ENCODE results near the gene HSD17B2. TPM values are rescaled to one million over a fixed set of nuclear protein-coding genes. Genes with fewer than 3 reads are reported as not detected.

The HSD17B2 gene
- total and polyA plus RNA-seq, 2 of the 4 experiments (the other 2 are of a cell fraction): 0.12 to 0.18 TPM

GRCh38 chr16:82024316-82024715 lies 10.7 kb upstream of the HSD17B2 start:
- no peak overlapping the region for H2BK5ac ChIP-seq (ENCODE audit: low read depth, low read length, poor library complexity, severe bottlenecking)
- no peak overlapping the region for H3K18ac ChIP-seq (ENCODE audit: low read depth, low read length)
- POLR2A ChIA-PET (ENCODE audit: unreplicated experiment): no interaction called here
- no peak overlapping the region for H2AK5ac ChIP-seq (ENCODE audit: low read depth, low read length)
- no peaks in the 10 kb centered on the region for H3K4me1 ChIP-seq (ENCODE audit: control insufficient read depth, insufficient read depth, low read length)
- no peaks in the 10 kb centered on the region for H3K9me3 ChIP-seq (ENCODE audit: control insufficient read depth, insufficient read depth, low read length)
- TF ChIP-seq BHLHE40 (IDR thresholded peaks at IDR 0.05; ENCODE audit: low read depth, low read length) (no peak), USF2 (IDR thresholded peaks at IDR 0.05; ENCODE audit: low read depth, low read length) (no peak), POLR2A (IDR thresholded peaks at IDR 0.05; ENCODE audit: low read depth, low read length) (no peak), RCOR1 (IDR thresholded peaks at IDR 0.05; ENCODE audit: insufficient replicate concordance, low read length) (no peak), CEBPB (IDR thresholded peaks at IDR 0.05; ENCODE audit: low read depth, low read length) (no peak), MXI1 (IDR thresholded peaks at IDR 0.05; ENCODE audit: borderline replicate concordance, low read depth, low read length) (no peak), NFE2L2 (IDR thresholded peaks at IDR 0.05; ENCODE audit: low read depth, low read length) (no peak), SMC3 (IDR thresholded peaks at IDR 0.05; ENCODE audit: low read depth, low read length) (no peak), RFX5 (IDR thresholded peaks at IDR 0.05; ENCODE audit: low read depth, low read length) (no peak)
- no peak overlapping the region for H3K4ac ChIP-seq (ENCODE audit: low read depth, low read length)
- no peak overlapping the region for H2BK120ac ChIP-seq (ENCODE audit: low read depth, low read length)
- no peak overlapping the region for H3K23ac ChIP-seq (ENCODE audit: low read depth, low read length)
- dilution Hi-C loops (cut with HindIII; ENCODE audit: low sequenced_read_pairs, unreplicated experiment): no loop called here
- intact Hi-C loops (cut with micrococcal nuclease): no loop called here
- no peaks in the 10 kb centered on the region for H3K9me1 ChIP-seq (ENCODE audit: insufficient read depth, low read length)
- H3K4me3 ChIP-seq (ENCODE audit: insufficient read depth, low read depth, low read length): no peak overlapping the region
- H3K9ac ChIP-seq (ENCODE audit: low read depth, low read length): no peak overlapping the region
- H2BK20ac ChIP-seq (ENCODE audit: low read depth, low read length): no peak overlapping the region
- H3K4me2 ChIP-seq (ENCODE audit: low read depth, low read length): no peak overlapping the region
- DNase-seq: no peak
- H4K20me1 ChIP-seq (ENCODE audit: insufficient read depth, low read length): no peaks in the 10 kb centered on the region
- no peak overlapping the region for H2BK15ac ChIP-seq (ENCODE audit: low read depth, low read length)
- H4K91ac ChIP-seq (ENCODE audit: insufficient read depth, low read depth, low read length): no peak overlapping the region
- no peak overlapping the region for H2AK9ac ChIP-seq (replicated peaks; ENCODE audit: low read depth, low read length, poor library complexity)
- no peak for ATAC-seq (ENCODE audit: low read depth)
- no CpG with 5 or more reads among the region's 1 CpG for WGBS, 2 experiments (ENCODE audit: extremely low coverage in 2 of 2, insufficient read length in 1 of 2)
- peaks cover 16% of the 10 kb centered on the region for H3K27me3 ChIP-seq (ENCODE audit: control insufficient read depth, insufficient read depth, low read length)
- no peak overlapping the region for H3K27ac ChIP-seq (ENCODE audit: insufficient read depth, low read length)
- CTCF ChIA-PET: interaction anchor here (1.0 kb wide), 1 partner anchor 206 kb away, joined by 3 read pairs; no protein-coding TSS in a partner anchor
- H3K79me1 ChIP-seq (ENCODE audit: low read depth in 1 of 2, low read length in 2 of 2): no peaks in the 10 kb centered on the region
- H4K8ac ChIP-seq (ENCODE audit: low read depth in 2 of 2, low read length in 2 of 2): no peak overlapping the region
- H4K5ac ChIP-seq (ENCODE audit: low read depth, low read length): no peak overlapping the region
- in situ Hi-C loops (cut with MboI; ENCODE audit: low sequenced_read_pairs): no loop called here
- no peak overlapping the region for H2AFZ ChIP-seq (replicated peaks; ENCODE audit: low read length, poor library complexity)
- no peaks in the 10 kb centered on the region for H3K36me3 ChIP-seq (ENCODE audit: control insufficient read depth, insufficient read depth, low read length)
- BruUV-seq (replicated peaks): no TSS peak
- H3K56ac ChIP-seq (ENCODE audit: extremely low read depth, insufficient read depth, low read length): no peak overlapping the region
- no peak overlapping the region for H3K14ac ChIP-seq (replicated peaks; ENCODE audit: low read depth, low read length)

Data from IMR-90 (cell line).